GM18505 (cell line): Measurements from ENCODE around the gene INTS12.
A peak's percentile ranks its signal among the peaks of the same experiment; 100 is the strongest.
"Not testable (repeated sequence)": the region's sequence is repeated elsewhere in the genome, so short reads cannot be mapped to it uniquely, and the experiment has no call there.

Source experiments
- ATAC-seq: cut with Tn5 transposase; IDR thresholded peaks from one replicate; pipeline ENCODE4 v1.9.1; 2021; ENCODE audit not compliant: unreplicated experiment
- POLR2A ChIP-seq: IDR thresholded peaks from 4 replicates; pipeline ENCODE4 v1.6.1; 2011; ENCODE audit warnings: borderline replicate concordance; ENCODE audit not compliant: insufficient read depth, insufficient read length; ENCODE audit errors: extremely low read depth

Gene INTS12

DNA sequence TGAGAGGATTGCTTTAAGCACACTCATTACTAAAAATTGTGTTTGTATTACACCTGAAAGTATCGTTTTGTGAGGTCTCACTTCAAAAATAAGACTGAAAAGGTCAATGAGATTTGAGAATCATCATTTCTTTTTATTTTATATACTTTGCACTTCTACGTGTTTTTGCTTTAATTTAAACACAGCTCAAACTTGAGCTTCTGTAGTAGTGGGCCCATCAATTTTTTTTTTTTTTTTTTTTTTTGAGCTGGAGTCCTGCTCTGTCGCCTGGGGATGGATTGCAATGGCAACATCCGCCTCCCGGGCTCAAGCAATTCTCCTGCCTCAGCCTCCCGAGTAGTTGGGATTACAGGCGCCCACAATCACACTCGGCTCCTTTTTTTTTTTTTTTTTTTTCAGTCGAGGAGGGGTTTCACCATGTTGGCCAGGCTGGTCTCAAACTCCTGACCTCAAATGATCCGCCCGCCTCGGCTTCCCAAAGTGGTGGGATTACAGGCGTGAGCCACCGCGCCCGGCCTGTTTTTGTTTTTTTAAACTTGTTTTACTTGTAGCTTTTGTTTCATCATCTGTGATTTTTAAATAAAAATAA, 1.6 kb upstream of the INTS12 start:
- no peak for TF ChIP-seq POLR2A
- no peak for ATAC-seq

DNA sequence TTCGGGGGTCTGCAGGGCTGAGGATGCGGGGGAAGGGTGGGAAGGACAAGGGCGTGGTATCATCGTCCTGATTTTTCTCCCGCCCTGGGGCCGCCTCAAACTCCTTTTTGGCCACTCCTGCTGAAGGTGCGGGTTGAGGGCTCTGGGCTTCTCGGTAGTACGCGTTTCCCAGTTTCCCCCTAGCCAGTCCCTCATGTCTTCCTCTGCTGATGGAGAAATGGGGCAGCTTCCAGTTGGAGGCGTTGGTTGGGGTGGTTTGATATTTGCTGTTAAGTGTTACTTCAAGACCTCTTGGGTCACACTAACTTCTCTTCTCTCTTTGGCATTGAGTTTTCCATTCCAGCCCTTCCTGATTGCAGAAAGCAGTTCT, 577 bp upstream of the INTS12 start:
- peak; percentile 33 for ATAC-seq
- no peak for TF ChIP-seq POLR2A

DNA sequence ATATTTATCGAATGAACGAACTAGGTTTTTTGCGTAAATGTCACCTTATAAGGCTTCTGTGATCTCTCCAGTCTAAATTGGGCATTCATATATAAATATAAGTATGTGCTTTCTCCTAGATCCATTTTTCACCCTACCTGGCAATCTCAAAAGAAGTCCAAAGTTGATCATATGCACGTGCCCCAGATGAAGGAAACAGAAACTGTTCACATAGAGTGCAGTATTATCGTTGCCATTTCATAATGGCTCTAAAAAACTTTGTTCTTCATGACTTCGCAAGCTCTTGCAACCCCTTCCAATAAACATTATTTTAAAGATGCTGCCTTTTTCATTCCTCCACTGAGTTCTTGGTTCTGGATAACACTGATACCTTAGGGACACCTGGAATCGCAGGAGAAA, 708 bp downstream of the INTS12 start:
- no peak for TF ChIP-seq POLR2A
- ATAC-seq = no peak

DNA sequence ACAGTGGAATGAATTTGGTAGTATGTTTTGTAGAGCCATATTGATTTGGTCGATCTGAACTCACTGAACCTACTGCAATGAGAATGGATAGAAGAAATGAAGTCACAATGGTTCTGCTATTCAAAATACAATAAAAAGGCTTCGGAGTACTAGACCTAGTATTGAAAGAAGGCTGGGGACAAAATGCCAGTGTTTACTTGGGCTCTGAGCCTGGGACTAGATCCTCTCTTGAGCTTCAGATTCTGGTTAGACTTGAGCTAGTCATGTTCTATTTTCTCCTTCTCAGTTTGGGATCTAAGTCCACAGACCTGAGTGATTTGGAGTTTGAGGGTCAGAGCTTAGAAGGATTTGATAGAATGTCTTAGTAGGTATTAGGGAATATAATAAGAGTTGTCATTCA, 9.9 kb downstream of the INTS12 start:
- no peak for TF ChIP-seq POLR2A
- no peak for ATAC-seq

DNA sequence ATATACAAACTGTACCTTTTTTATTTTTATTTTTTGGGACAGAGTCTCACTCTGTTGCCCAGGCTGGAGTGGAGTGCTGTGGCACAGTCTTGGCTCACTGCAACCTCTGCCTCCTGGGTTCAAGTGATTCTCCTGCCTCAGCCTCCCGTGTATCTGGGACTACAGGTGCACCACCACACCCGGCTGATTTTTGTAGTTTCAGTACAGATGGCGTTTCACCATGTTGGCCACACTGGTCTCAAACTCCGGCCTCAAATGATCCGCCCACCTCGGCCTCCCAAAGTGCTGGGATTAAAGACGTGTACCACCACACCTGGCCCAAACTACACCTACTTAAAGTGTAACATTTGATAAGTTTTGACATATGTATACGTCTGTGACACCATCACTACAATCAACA, 12.7 kb downstream of the INTS12 start:
- ATAC-seq = not testable (repeated sequence)

DNA sequence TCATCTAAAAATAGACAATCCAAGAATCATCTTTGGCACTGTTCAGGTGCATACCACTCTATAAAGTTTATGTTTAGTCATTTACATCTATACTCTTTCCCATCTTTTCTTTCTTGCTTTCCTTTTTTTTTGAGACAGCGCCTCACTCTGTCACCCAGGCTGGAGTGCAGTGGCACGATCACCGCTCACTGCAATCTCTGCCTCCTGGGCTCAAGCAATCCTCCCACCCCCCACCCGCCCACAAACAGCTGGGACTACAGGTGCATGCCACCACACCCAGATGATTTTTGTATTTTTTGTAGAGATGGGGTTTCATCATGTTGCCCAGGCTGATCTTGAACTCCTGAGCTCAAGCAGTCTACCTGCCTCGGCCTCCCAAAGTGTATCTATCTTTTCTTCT, 13.7 kb downstream of the INTS12 start:
- not testable (repeated sequence) for ATAC-seq

DNA sequence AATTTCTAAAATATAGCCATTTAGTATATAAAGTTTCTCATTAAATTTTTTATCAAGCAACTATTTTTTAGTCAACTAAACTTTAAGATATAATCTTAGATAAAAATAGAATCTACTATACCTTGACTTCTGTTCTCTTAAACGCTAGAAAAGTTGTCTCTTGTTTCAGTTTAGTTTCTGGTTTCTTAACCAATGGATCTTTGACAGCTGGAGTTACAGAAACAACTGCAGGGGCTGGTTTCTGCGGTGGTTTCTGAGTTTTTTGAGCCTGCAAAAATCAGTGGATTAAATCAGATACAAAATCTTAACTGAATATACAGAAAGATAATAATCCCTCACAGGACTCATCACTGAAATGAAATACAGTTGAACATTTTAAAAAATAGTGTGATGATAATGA, 21.9 kb downstream of the INTS12 start:
- no peak for TF ChIP-seq POLR2A
- ATAC-seq = no peak

DNA sequence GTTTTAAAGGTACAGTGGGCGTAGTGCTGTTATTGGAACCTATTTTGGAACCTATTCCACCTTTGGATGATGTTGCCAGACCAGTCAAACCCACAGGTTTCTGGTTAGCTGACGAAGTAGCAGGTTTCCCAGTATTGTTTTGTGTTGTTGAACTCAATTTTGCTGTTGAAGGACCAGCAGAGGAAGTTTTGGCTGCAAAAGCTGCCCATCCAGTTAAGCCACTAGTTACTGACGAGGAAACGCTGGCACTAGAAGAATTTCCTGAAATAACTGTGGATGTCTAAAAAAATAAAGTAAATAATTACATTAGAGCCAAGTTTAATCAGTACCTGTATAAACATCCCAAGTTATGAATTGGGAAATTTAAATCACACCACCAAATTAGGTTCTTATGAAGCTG, 25.5 kb downstream of the INTS12 start:
- no peak for TF ChIP-seq POLR2A
- no peak for ATAC-seq

DNA sequence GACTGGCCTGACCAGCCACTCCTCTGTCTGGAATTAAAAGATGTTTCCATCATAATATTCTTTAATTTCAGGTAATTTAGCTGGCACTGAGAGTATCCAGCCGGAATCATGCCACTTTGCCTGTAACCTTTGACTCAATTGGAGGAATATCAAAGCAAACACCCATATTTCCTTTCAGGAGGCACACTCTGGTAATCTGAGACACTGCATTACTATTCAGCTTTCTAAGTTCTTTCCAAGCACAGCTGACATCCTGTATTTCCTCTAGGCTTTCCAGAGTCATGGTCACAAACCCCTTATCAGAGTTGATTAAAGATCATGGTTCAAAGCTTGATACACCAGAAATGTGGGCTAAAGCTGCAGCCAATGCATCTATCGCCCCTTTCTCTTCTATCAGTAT, 29.3 kb downstream of the INTS12 start:
- ATAC-seq = no peak
- TF ChIP-seq POLR2A = no peak

DNA sequence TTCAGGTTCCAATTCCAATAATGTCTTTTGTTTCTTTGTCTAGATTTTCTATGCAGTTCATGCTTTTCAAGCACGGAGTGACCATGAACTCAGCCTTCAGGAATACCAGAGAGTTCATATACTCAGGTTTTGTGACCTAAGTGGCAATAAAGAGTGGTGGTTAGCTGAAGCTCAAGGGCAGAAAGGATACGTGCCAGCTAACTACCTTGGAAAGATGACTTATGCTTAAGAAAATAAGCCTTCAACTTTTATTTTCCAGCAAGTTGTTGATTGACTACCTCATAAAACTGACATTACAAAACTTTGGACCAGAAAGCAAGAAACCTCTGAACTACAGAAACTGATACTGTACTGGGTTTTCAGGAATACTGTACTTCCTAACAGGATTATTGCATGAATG, 30.8 kb downstream of the INTS12 start:
- no peak for ATAC-seq
- no peak for TF ChIP-seq POLR2A

DNA sequence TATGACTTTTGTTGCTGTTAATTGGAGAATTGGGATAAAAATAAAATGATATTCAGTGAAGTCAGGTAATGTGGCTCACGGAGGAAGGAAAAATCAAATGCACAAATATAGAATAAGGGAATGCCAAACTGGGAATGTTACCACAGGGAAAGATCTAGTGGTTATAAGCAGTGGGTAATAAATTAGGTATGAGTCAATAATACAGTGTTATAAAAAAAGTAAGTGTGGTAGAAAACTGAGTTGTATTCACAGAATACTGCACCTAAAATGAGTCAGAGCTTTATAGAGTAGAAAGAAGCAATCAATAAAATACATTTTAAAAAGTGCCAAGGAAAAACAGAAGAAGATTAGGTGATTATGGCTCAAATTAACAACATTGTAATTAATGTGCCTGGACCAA, 34.5 kb downstream of the INTS12 start:
- TF ChIP-seq POLR2A = no peak
- ATAC-seq = no peak

DNA sequence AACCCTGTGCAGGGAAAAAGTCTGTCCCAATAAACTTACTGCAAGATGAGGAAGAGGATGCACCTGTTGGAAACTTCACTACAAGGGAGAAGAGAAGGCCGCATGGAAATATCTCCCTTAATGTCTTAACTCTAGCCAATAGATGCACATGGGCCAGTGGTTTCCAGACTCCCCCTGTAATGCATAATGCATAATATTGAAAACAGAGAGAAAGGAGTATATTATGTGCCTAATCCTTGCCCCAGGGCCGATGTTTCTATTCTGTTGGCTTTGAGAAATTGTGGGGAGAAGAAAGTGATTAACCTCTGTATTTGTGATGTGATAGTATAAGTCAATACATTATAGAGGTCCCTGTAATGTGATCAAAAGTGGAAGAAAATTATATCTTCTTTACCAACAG, 37.2 kb downstream of the INTS12 start:
- ATAC-seq = no peak
- no peak for TF ChIP-seq POLR2A

DNA sequence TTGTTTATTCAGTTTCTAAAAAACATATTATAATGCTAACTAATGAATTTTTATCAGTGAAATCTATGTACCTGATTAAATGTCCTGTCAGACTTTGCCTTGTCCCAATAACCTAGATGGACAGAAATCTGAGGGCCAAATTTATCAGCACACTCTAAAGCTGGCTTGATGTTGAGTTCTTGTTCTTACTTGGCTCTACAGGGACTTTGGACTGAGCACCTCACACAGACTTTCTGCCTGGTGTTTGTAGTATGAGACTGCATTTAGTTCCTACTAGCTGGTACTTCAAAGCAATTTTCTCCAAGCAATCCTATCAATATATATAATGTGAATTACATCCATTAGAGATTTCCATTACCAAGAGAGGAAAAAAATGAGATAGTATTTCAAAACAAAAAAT, 37.8 kb downstream of the INTS12 start:
- TF ChIP-seq POLR2A = no peak

DNA sequence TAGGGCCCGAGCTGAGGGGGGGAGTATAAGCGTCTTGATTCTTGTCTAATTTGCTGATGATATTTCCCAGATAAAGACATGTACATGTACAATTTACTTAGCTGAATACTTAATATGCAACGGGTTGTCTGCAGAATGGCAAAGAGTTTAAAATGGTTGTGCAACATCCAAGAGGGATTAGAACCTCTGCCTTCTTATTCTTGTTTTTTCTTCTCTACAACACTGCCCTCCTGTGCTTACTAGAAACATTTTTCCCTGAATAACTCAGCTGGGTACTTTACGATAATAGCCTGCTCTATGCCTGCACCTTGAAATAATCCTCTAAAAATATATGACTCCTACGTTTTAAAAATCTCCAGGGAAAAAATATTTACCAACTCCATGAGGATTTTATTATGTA, 41.8 kb downstream of the INTS12 start:
- no peak for TF ChIP-seq POLR2A
- no peak for ATAC-seq

More for the DNA sequence above, 37.8 kb downstream of the INTS12 start:
- ATAC-seq = no peak

DNA sequence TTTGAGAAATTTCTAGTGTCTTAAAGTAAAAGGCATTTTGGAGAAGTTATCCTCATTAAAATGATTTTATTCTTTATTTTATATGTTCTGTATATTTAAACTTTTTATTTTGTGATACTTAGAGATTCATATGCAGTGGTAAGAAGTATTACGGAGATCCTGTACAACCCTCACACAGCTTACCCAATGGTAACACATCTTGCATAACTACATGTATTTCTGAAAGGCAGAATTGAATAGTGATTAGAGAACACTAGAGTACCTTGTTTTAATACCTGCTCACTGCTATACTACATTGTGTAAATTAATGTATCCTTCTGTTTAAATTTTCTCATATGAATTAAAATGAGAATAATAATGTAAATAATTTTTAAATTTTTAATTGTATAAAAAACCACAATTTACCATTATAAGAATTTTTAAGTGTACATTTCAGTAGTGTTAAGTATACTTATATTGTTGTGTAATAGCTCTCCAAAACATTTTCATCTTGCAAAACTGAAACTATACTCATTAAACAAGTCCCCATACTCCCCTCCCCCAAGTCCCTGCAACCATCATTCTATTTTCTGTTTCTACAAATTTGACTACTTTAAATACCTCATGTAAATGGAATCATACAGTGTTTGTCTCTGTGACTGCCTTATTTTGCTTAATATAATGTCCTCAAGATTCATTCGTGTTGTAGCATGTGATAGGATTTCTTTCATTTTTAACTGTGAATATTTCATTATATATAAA, 45.4 kb downstream of the INTS12 start:
- no peak for ATAC-seq
- TF ChIP-seq POLR2A = no peak
